Cardiac fibroblast (primary cell): ENCODE results near the gene PIP5K1B.
"Not testable (repeated sequence)": the region's sequence is repeated elsewhere in the genome, so short reads cannot be mapped to it uniquely, and the experiment has no call there.

Source experiments
- DNase-seq, 2 donors: peaks; one replicate each; pipeline versions ENCODE4 v3.0.0 to v3.0.0-alpha.2; 2010; ENCODE audit warnings: low read depth in 2 of 2
- H3K4me3 ChIP-seq, 2 donors: replicated peaks in 1 of 2; 1 replicate in 1 of 2; 2 replicates in 1 of 2; pipeline ENCODE4 v1.5.1; 2011; ENCODE audit warnings: low read depth in 2 of 2, low read length in 2 of 2, mild to moderate bottlenecking in 2 of 2, moderate library complexity in 1 of 2
- TF ChIP-seq, protein P1 (sequence below): IDR thresholded peaks from one replicate; pipeline ENCODE4 v1.5.1; 2011; ENCODE audit warnings: low read depth, mild to moderate bottlenecking, low read length, inconsistent platforms

Gene PIP5K1B

DNA sequence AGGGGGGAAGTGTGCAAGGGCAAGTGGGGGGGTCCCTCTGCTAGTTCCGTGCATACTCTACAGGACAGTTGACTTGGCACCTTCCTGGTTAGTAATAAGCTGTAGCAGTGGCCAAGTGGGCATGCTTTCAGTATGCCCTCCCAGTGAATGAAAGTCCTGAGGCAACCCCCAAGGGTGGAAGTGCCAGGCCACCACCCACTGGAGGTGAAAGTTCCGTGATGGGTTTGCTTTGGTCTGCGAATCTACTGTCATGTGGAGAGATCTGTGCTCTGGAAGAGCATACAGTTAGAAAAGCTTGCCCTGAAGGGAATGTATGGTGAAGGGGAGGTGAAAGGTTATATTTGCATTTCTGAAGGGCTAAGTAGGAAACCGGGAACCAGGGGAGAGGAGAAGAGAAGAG lies 340.8 kb downstream of the PIP5K1B start:
- H3K4me3 ChIP-seq, result no peak overlapping the region
- TF ChIP-seq, protein P1, sequence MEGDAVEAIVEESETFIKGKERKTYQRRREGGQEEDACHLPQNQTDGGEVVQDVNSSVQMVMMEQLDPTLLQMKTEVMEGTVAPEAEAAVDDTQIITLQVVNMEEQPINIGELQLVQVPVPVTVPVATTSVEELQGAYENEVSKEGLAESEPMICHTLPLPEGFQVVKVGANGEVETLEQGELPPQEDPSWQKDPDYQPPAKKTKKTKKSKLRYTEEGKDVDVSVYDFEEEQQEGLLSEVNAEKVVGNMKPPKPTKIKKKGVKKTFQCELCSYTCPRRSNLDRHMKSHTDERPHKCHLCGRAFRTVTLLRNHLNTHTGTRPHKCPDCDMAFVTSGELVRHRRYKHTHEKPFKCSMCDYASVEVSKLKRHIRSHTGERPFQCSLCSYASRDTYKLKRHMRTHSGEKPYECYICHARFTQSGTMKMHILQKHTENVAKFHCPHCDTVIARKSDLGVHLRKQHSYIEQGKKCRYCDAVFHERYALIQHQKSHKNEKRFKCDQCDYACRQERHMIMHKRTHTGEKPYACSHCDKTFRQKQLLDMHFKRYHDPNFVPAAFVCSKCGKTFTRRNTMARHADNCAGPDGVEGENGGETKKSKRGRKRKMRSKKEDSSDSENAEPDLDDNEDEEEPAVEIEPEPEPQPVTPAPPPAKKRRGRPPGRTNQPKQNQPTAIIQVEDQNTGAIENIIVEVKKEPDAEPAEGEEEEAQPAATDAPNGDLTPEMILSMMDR, result no peak
- no peak for DNase-seq

DNA sequence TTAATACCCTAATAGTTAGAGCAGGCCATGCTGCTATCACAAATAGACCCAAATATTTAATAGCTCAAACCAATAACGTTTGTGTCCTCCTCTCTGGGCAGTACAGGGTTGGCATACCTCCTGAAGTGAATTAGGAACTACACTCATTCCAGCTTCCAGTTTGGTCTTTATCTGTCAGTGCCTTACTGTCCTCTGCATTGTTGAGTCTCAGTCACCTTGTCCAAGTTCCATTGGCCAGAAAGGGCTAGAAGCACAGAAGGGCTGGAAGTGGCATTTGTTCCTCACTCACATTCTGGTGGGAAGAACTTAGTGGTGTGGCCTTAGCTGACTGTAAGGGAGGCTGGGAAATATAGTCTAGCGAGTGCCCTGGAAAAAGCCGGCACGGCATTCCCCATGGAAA lies 341.7 kb downstream of the PIP5K1B start:
- no peak for DNase-seq
- H3K4me3 ChIP-seq, result no peak overlapping the region
- TF ChIP-seq, protein P1, result no peak

- H3K4me3 ChIP-seq, result no peak overlapping the region
- peak in 1 of 2 donors; percentile 18 for DNase-seq
- TF ChIP-seq, protein P1, result no peak
Measured at GRCh38 chr9:69047371-69047770, 342.3 kb downstream of the PIP5K1B start.

- no peak overlapping the region for H3K4me3 ChIP-seq
- DNase-seq, result no peak
- TF ChIP-seq, protein P1, result no peak
Measured at GRCh38 chr9:69049094-69049493, 344.1 kb downstream of the PIP5K1B start.

DNA sequence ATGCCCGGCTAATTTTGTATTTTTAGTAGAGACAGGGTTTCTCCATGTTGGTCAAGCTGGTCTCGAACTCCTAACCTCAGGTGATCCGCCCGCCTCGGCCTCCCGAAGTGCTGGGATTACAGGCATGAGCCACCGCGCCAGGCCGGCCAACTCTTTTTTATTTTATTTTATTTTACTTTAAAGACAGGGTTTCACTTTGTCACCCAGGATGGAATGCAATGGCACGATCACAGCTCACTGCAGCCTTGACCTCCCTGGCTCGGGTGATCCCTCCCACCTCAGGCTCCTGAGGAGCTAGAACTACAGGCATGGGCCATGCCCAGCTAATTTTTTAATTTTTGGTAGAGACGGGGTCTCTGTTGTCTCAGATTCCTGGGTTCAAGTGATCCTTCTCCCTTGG lies 345.9 kb downstream of the PIP5K1B start:
- not testable (repeated sequence) for DNase-seq, H3K4me3 ChIP-seq

DNA sequence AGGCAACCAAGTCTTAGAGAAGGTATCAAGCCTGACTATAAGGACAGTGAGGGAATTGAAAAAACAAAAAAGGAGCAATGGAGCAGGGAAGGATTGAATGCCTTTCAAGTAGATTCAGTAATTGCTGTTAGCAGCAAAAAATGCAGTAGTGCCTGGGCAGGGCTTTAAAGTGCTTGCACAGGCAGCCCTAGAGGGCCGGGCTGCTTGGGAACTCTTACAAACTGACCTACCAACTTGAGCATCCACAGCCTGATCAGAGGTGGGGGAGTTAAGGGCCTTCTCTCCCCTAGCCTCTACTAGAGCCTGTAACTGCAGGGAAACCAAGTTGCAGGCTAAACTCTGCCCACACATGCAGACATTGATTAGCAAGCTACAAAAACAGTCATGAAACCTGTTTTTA lies 349.9 kb downstream of the PIP5K1B start:
- TF ChIP-seq, protein P1, result no peak
- no peak for DNase-seq

DNA sequence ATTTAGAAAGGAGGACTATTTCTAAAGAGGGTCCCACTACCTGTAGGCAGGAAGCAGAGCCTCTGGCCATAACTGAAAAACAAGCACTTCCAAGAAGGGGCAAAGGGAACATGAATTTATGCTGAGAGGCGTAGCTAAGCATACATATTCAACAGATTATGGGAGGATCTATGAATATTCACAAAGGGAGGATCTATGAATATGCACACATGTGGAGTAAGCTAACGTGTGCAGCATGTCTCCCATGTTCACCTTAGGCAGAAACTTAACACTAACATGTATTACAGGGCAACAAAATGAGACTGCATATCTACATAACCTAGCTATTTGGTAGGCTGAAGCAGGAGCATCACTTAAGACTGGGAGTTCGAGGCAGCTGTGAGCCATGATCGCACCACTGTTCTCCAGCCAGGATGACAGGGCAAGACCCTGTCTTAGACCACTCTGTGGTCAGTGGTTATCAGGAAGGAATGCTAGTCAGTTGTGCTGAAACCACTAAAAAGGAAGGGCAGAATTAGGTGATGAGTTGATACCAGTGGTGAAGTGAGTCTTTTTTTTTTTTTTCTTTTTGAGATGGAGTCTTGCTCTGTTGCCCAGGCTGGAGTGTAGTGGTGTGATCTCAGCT lies 351.3 kb downstream of the PIP5K1B start:
- TF ChIP-seq, protein P1, result no peak
- H3K4me3 ChIP-seq, result no peak overlapping the region
- no peak for DNase-seq

More for the DNA sequence above, 349.9 kb downstream of the PIP5K1B start:
- H3K4me3 ChIP-seq, result no peak overlapping the region
